Spleen (tissue), 7 donors: ENCODE results near the gene RANBP17.

Experiments
- POLR2A ChIP-seq, 3 donors: fragments of 450-650 bp; IDR thresholded peaks; one replicate each; pipeline ENCODE4 v1.5.1; 2017; ENCODE audit warnings: antibody characterized with exemption in 3 of 3, mild to moderate bottlenecking in 1 of 3
- POLR2AphosphoS5 ChIP-seq, 3 donors: sonication (generic); formaldehyde crosslinking; IDR thresholded peaks; one replicate each; pipeline ENCODE4 v1.5.1; 2017; ENCODE audit warnings: antibody characterized with exemption in 3 of 3
- TF ChIP-seq, protein P1 (sequence below), 11 experiments: fragments of 200-600 bp in 7 of 11; fragments of 450-650 bp in 4 of 11; sonication (generic) in 4 of 11; IDR thresholded peaks in 8 of 11; conservative IDR thresholded peaks in 3 of 11; 1 replicate in 7 of 11; 2 replicates in 4 of 11; pipeline versions ENCODE4 v1.4.0 to v1.8.0; 2016 to 2021; ENCODE audit warnings: antibody characterized with exemption in 11 of 11, inconsistent platforms in 4 of 11, mild to moderate bottlenecking in 1 of 11
- donor health status: DM: no; HTN: no; CAD: no; lungs with moderate emphysema.
- donor health status: DM: no; HTN: no; CAD: no.
- donor health status: DM: no; HTN: no; CAD: no.

DNA sequence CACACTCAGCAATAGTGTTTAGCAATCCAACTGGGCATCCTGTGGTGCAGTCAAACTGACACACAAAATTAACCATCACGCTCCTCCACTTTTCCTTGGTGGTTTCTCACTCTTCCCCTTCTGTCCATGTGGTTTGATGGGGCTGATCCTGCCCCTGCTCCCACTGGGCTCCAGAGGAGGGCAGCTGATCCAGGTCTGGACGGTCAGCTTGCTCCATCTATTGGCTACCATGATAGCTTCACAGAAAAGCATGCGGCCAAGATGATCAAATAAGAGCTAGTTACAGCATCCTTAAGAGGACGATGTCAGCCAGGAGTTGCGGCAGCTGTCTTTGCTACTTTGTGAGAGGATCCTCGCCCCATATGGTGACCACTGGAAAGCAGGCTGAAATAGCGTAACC, 29.6 kb upstream of the RANBP17 start:
- TF ChIP-seq, protein P1, sequence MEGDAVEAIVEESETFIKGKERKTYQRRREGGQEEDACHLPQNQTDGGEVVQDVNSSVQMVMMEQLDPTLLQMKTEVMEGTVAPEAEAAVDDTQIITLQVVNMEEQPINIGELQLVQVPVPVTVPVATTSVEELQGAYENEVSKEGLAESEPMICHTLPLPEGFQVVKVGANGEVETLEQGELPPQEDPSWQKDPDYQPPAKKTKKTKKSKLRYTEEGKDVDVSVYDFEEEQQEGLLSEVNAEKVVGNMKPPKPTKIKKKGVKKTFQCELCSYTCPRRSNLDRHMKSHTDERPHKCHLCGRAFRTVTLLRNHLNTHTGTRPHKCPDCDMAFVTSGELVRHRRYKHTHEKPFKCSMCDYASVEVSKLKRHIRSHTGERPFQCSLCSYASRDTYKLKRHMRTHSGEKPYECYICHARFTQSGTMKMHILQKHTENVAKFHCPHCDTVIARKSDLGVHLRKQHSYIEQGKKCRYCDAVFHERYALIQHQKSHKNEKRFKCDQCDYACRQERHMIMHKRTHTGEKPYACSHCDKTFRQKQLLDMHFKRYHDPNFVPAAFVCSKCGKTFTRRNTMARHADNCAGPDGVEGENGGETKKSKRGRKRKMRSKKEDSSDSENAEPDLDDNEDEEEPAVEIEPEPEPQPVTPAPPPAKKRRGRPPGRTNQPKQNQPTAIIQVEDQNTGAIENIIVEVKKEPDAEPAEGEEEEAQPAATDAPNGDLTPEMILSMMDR (IDR thresholded peaks at IDR 0.05 in 8 of 11, conservative IDR thresholded peaks at IDR 0.05 in 3 of 11): no peak
- TF ChIP-seq POLR2AphosphoS5 (IDR thresholded peaks at IDR 0.05) (no peak), POLR2A (IDR thresholded peaks at IDR 0.05) (no peak)
